ENCODE results near the gene FAM170B.

The FAM170B gene

GRCh38 chr10:49160110-49160509 lies 26.3 kb upstream of the FAM170B start:
- Histone ChIP-seq H3K9ac (ENCODE audit: low read length) (no peak overlapping the region), H3K4me3 (ENCODE audit: low read depth, low read length, poor library complexity, severe bottlenecking) (no peak overlapping the region), H3K4me1 (ENCODE audit: insufficient read depth, low read length, severe bottlenecking) (peaks cover 5% of the 10 kb centered on the region), H4K20me1 (ENCODE audit: insufficient read depth, low read length) (no peaks in the 10 kb centered on the region), H3K9me2 (ENCODE audit: low read depth, low read length) (no peaks in the 10 kb centered on the region), H3K36me3 (ENCODE audit: insufficient read depth, low read length) (no peaks in the 10 kb centered on the region), H2AFZ (ENCODE audit: low read length) (no peak overlapping the region), H3F3A (ENCODE audit: insufficient read depth, low read length) (no peaks in the 10 kb centered on the region), H3K4me2 (ENCODE audit: low read length) (no peak overlapping the region), H3K9me3 (ENCODE audit: low read length) (no peaks in the 10 kb centered on the region), H3K27ac (ENCODE audit: low read depth, low read length, poor library complexity, severe bottlenecking) (no peak overlapping the region), H3K79me2 (ENCODE audit: insufficient read depth, low read length) (no peaks in the 10 kb centered on the region), H3K27me3 (ENCODE audit: insufficient read depth, low read length) (no peaks in the 10 kb centered on the region)
- TF ChIP-seq EZH2 (IDR thresholded peaks at IDR 0.05; ENCODE audit: borderline replicate concordance, low read length) (no peak), CTCF (IDR thresholded peaks at IDR 0.05; ENCODE audit: low read length) (no peak)

DNA sequence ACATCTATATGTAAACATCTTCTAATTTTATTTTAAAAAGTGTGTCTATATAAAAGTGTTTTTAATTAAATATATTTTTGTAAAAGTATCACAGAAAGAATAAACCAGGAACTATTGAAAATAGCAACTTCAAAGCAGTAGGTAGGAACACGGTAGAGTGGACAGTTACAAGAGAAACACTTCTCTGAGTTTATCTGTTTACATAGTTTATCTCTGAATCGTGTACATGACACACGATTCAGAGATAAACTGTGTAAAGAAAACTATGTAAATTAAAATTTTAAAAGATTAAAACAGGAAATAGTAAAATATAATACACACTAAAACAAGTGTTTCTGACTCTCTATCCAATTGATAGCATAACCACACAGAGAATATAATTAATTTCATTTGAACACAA lies 25.1 kb upstream of the FAM170B start:
- no peaks in the 10 kb centered on the region for H3K36me3 ChIP-seq (ENCODE audit: insufficient read depth, low read length)
- H3K9ac ChIP-seq (ENCODE audit: low read length): no peak overlapping the region
- H4K20me1 ChIP-seq (ENCODE audit: insufficient read depth, low read length): no peaks in the 10 kb centered on the region
- H3K27me3 ChIP-seq (ENCODE audit: insufficient read depth, low read length): no peaks in the 10 kb centered on the region
- H3F3A ChIP-seq (ENCODE audit: insufficient read depth, low read length): no peaks in the 10 kb centered on the region
- H2AFZ ChIP-seq (ENCODE audit: low read length): no peak overlapping the region
- no peaks in the 10 kb centered on the region for H3K4me1 ChIP-seq (ENCODE audit: insufficient read depth, low read length, severe bottlenecking)
- TF ChIP-seq EZH2 (IDR thresholded peaks at IDR 0.05; ENCODE audit: borderline replicate concordance, low read length) (no peak), CTCF (IDR thresholded peaks at IDR 0.05; ENCODE audit: low read length) (no peak)
- no peaks in the 10 kb centered on the region for H3K9me3 ChIP-seq (ENCODE audit: low read length)
- H3K4me2 ChIP-seq (ENCODE audit: low read length): no peak overlapping the region
- H3K27ac ChIP-seq (ENCODE audit: low read depth, low read length, poor library complexity, severe bottlenecking): no peak overlapping the region
- no peaks in the 10 kb centered on the region for H3K79me2 ChIP-seq (ENCODE audit: insufficient read depth, low read length)
- no peaks in the 10 kb centered on the region for H3K9me2 ChIP-seq (ENCODE audit: low read depth, low read length)
- no peak overlapping the region for H3K4me3 ChIP-seq (ENCODE audit: low read depth, low read length, poor library complexity, severe bottlenecking)

- Histone ChIP-seq H3K9me3 (ENCODE audit: low read length) (no peaks in the 10 kb centered on the region), H3K79me2 (ENCODE audit: insufficient read depth, low read length) (no peaks in the 10 kb centered on the region), H3K9ac (ENCODE audit: low read length) (no peak overlapping the region), H3K27me3 (ENCODE audit: insufficient read depth, low read length) (no peaks in the 10 kb centered on the region), H3K9me2 (ENCODE audit: low read depth, low read length) (no peaks in the 10 kb centered on the region), H4K20me1 (ENCODE audit: insufficient read depth, low read length) (no peaks in the 10 kb centered on the region), H3K27ac (ENCODE audit: low read depth, low read length, poor library complexity, severe bottlenecking) (no peak overlapping the region), H3K36me3 (ENCODE audit: insufficient read depth, low read length) (no peaks in the 10 kb centered on the region), H3F3A (ENCODE audit: insufficient read depth, low read length) (no peaks in the 10 kb centered on the region), H3K4me3 (ENCODE audit: low read depth, low read length, poor library complexity, severe bottlenecking) (no peak overlapping the region), H3K4me1 (ENCODE audit: insufficient read depth, low read length, severe bottlenecking) (no peaks in the 10 kb centered on the region), H2AFZ (ENCODE audit: low read length) (no peak overlapping the region), H3K4me2 (ENCODE audit: low read length) (no peak overlapping the region)
- TF ChIP-seq CTCF (IDR thresholded peaks at IDR 0.05; ENCODE audit: low read length) (no peak), EZH2 (IDR thresholded peaks at IDR 0.05; ENCODE audit: borderline replicate concordance, low read length) (no peak)
Measured at GRCh38 chr10:49158404-49158803, 24.6 kb upstream of the FAM170B start.

Data from OCI-LY1 (cell line).